ENCODE results near the gene SCGB2A2.

The SCGB2A2 gene

DNA sequence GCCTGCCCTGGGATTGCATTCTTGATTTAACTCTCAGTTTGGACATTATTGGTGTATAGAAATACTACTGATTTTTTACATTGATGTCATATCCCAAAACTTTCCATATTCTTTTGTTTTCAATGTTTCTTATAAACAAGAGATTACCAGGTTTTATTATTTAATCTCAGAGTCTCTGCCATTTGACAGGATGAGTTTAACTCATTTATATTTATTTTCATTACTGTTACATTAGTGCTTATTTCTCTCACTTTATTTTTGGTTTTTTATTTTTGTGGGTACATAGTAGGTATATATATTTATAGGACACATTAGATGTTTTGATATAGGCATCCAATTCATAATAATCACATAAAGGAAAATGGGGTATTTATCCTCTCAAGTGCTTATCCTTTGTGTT lies 38.0 kb downstream of the SCGB2A2 start:
- DNase-seq = no peak

DNA sequence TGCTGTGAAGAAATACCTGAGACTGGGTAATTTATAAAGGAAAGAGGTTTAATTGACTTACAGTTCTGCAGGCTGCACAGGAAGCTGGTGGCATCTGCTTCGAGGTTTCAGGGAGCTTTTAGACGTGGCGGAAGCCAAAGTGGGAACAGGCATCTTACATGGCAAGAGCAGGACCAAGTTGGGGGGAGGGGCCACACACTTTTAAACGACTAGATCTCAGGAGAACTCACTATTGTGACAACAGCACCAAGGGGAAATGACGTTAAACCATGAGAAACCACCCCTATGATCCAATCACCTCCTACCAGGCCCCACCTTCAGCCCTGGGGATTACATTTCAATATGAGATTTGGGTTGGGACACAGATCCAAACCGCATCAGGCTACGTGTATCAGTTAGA lies 40.0 kb downstream of the SCGB2A2 start:
- no peak for DNase-seq

DNA sequence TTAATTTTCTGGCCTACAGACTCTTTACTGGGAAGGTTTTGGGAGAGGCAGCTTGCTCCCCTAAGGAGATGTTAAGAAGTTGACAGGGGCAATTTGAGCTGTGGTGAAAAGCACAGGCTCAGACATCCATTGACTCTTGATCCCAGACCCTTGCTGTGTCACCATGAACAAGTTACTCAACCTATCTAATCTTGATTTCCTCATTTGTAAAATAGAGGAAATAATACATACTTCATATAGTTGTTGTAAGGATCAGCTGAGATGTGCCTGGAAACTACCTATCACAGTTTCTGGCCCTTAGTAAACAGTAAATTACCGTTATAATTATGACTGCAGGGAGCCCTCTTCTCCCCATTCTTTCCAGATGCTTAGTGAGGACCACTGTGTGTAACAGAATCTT lies 45.5 kb downstream of the SCGB2A2 start:
- DNase-seq = no peak

DNA sequence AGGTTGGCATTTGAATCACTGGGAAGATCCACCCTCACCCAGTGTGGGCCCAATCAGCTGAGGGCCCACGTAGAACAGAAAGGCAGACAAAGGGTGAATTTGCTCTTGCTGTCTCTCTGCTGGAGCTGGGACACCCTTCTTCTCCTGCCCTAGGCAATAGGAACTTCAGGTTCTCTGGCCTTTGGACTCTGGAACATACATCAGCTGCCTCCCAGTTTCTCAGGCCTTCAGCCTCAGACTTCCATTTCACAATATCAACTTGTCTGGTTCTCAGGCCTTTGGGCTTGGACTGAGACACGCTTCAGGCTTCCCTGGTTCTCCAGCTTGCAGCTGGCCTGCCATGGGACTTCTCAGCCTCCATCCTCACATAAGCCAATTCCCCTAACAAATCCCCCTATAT lies 52.6 kb downstream of the SCGB2A2 start:
- DNase-seq = no peak

Measured in SHP77 (cell line).